Measurements from ENCODE around the gene PPRC1. TPM values are rescaled to one million over a fixed set of nuclear protein-coding genes. Genes with fewer than 3 reads are reported as not detected.

Gene PPRC1
- 10 to 100 TPM in 11 of 12 donors, not detected in 1; 18.3 to 37.3 (median 29.7) TPM for polyA plus RNA-seq (ENCODE audit: insufficient read length in 12 of 12)
- long read RNA-seq, donor 1, partial matches to known transcripts = 10 of 12 reads
- long read RNA-seq, donor 1, other reads (novel, unspliced or antisense) = 0 of 12 reads
- long read RNA-seq, donor 2, full-length matches to known transcripts = 7 of 7 reads
- long read RNA-seq, donor 2, partial matches to known transcripts = 0 of 7 reads
- long read RNA-seq, donor 2, other reads (novel, unspliced or antisense) = 0 of 7 reads
- long read RNA-seq, donor 3, partial matches to known transcripts = 0 of 1 reads
- long read RNA-seq, donor 3, other reads (novel, unspliced or antisense) = 0 of 1 reads
- long read RNA-seq, donor 4, partial matches to known transcripts = 0 of 2 reads
- long read RNA-seq, donor 4, other reads (novel, unspliced or antisense) = 0 of 2 reads
- long read RNA-seq, donor 5 = 0 reads
- long read RNA-seq, donor 6, full-length matches to known transcripts = 1 of 6 reads
- long read RNA-seq, donor 6, partial matches to known transcripts = 5 of 6 reads
- long read RNA-seq, donor 6, other reads (novel, unspliced or antisense) = 0 of 6 reads
- long read RNA-seq, donor 7 = 0 reads
- long read RNA-seq, donor 8, full-length matches to known transcripts = 1 of 8 reads
- long read RNA-seq, donor 8, partial matches to known transcripts = 7 of 8 reads
- long read RNA-seq, donor 8, other reads (novel, unspliced or antisense) = 0 of 8 reads
- long read RNA-seq, donor 9 = 0 reads
- long read RNA-seq, donor 10, full-length matches to known transcripts = 1 of 1 reads
- long read RNA-seq, donor 10, partial matches to known transcripts = 0 of 1 reads
- long read RNA-seq, donor 10, other reads (novel, unspliced or antisense) = 0 of 1 reads
- long read RNA-seq, donor 11, full-length matches to known transcripts = 3 of 3 reads
- long read RNA-seq, donor 11, partial matches to known transcripts = 0 of 3 reads
- long read RNA-seq, donor 11, other reads (novel, unspliced or antisense) = 0 of 3 reads

DNA sequence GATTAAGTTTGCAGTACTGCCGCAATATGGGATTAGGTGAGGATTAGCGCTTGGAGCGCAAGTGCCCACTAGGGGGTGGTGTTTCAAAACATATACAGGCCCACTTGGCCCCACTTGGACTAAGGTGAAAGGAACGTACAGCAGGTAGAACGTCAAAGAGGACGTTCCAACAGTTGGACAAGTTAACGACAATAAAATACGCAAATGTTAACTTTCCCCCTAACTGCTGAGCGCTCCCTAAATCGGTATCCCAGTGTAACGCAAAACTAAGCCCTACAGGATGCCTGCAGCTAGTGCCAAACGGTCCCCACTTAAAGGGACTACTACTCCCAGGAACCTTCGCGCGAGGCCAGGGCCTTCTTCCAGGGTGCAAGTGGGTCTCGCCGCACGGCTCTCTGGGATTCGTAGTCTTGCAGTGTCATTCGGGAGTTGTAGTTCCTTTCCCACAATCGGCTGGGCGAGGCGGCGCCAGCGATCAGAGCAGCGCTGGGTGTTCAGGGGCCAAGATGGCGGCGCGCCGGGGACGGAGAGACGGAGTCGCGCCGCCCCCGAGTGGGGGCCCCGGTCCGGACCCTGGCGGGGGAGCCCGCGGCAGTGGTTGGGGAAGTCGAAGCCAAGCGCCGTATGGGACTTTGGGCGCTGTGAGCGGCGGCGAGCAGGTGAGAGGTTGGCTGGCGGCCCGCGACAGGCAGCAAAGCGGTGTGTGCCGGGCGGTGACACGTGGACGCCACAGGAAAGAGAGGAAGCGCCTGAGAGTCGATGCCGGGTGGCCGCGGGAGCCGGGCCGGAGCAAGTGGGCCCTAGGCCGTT, at the start of gene PPRC1:
Gene PPRC1, plus strand, starts transcription at position 478 of the 810 bp plus-strand sequence. Its CDS starts 29 bp downstream, at position 507.
- DNase-seq = peak; percentile 99

DNA sequence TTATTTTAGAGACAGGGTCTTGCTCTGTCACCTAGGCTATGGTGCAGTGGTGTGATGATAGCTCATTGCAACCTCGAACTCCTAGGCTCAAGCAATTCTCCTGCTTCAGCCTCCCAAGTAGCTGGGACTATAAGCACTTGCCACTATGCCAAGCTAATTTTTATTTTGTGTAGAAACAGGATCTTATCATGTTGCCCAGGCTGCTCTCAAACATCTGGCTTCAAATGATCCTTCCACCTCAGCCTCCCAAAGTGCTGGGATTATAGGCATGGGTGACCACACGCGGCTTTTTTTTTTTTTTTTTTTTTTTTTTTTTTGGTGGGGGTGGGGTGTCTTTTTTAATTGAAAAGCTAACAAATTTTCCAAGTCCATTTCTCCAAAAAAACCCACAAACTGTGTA, 49.3 kb upstream of the PPRC1 start:
- no peak for DNase-seq

- DNase-seq = no peak
Measured at GRCh38 chr10:102085336-102085735, 47.5 kb upstream of the PPRC1 start.

- no peak for DNase-seq
Measured at GRCh38 chr10:102086196-102086595, 46.6 kb upstream of the PPRC1 start.

- no peak for DNase-seq
Measured at GRCh38 chr10:102090772-102091171, 42.1 kb upstream of the PPRC1 start.

- DNase-seq = no peak
Measured at GRCh38 chr10:102096449-102096848, 36.4 kb upstream of the PPRC1 start.

DNA sequence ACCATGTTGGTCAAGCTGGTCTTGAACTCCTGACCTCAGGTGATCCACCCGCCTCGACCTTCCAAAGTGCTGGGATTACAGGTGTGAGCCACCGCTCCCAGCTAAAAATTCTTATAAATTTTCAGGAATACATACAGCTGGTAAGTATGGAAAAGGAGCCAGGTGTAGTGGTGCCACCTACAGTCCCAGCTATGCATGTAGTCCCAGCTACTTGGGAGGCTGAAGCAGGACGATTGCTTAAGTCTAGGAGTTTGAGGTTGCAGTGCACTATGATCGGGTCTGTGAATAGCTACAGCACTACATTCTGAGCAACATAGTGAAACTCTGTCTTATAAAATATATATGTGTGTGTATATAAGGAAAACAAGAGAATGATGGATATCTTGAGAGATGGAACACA, 31.7 kb upstream of the PPRC1 start:
- no peak for DNase-seq

DNA sequence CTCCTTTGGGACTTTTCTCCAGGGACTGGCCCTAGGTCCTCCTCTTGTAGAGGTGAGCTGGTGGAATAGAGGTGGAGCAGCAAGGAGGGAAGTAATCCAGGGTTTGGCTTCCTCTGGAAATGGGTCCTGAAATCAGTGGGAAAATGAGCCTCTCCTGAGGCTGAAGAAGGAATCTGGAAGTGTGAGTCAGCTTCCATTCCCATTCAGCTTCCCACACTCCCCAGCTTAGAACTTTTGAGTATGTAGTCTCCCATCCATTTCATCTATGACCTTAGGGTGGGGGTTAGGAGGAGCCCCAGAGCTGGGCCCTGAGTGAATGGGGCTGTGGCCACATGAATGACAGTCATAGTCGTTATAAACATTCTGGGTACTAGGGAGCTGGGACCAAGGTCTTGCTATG, 30.4 kb upstream of the PPRC1 start:
- DNase-seq = no peak

DNA sequence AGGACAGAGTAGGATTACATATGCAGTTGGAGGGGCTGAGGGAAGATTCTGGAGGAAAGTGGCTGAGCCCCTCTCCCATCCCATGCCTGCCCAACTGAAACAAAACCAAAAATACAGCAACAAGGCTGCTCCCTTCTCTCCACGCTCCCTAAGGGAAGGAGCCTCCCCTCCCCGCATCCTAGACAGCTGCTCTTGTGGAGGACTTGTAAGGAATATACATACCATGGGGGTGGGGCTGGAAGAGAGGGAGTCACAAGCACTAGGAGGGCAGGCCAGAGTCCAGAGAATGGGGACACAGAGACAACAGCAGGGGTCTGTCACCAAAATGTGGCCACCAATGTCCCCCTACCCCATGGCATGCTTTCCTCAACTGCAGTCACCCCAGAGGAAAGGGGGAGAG, 25.8 kb upstream of the PPRC1 start:
- no peak for DNase-seq

DNA sequence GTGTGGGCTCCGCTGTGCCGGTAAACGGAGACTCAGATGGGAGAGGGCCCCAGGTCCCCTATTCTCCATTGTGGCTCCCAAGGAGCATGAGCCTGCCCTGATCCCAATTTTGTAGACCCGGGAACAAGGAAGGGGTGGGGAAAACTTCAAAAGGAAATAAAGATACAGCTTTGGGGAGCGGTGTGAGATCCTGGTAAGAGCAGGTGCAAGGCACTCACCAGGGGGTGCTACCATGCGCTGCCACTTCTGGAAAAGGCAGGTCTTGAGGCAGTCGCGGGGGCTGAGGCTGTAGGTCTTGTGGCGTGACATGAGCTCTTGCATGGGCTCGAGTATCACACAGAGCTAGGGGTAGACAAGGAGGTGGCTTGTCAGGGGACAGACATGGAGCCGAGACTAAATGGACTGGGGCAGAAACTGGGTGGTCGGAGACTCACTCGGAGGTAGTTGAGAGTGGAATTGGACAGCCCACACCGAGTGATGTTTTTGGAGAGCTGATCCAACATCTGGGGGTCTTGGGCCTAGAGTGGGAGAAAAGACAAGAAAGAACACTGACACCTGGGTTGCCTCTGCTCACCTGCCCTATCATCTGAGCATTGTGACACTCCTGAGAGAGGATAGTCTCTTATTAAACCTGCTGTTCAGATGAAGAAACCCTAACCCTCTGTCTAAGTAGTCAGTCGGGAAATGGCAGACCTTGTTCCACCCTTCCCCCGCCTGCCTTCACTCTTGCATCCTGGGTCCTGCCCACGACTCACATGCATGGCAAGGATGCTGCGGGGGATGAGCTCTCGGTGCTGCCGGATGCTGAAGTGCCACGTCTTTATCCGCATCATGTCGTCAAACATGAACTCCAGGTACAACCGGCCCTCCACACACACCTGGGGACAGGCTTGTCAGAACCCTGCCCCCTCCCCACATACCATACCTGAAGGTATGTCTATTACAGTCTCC, 23.4 kb upstream of the PPRC1 start:
- DNase-seq = no peak

GRCh38 chr10:102111276-102111675, 21.6 kb upstream of the PPRC1 start:
- no peak for DNase-seq

- DNase-seq = no peak
Measured at GRCh38 chr10:102112210-102112817, 20.5 kb upstream of the PPRC1 start.

- no peak for DNase-seq
Measured at GRCh38 chr10:102113261-102113955, 19.4 kb upstream of the PPRC1 start.

- peak; percentile 22 for DNase-seq
Measured at GRCh38 chr10:102113956-102114857, 18.6 kb upstream of the PPRC1 start.

- peak; percentile 91 for DNase-seq
Measured at GRCh38 chr10:102114861-102115618, 17.8 kb upstream of the PPRC1 start.

DNA sequence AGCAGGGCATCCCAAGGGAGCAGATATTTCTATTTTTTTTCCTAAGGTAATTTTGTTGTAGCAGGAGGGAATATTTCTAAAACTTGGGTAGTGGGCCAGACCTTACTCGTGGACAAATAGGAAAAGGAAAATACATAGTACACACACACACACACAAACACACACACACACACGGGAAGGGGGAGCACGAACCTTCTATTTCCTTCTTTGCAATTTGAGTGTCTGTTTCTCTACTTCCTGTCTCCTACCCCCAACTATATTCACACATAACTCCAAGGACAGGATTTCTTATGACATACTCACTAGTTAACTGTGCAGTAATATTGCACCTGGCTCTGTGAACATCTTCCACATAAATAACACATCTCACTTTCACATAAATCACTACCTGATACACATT, 17.1 kb upstream of the PPRC1 start:
- no peak for DNase-seq

DNA sequence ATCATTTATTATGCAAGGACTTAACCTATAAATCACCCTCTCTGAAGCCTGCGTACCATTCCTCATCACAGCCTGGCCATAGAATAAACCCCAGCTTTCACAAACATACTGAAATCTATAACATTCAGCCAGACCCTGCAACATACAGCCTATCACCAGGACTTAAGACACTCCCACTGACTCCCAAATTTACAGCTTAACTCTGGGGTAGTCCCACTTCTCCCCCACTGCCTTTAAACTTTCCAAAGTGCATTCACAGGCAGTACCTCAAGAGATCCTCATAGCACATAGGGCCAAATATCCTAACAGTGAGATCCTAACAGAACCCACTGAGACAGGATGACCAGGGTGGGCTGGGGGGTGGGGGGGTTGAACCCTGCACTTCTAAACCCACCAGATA, 16.2 kb upstream of the PPRC1 start:
- no peak for DNase-seq
